GM12865 (cell line): ENCODE data around the gene RBP5.

Experiments
- DNase-seq: peaks from one replicate; pipeline ENCODE4 v3.0.0; 2010; ENCODE audit warnings: low read depth
- H3K4me3 ChIP-seq: 2 replicates; pipeline ENCODE4 v1.5.1; 2011; ENCODE audit warnings: mild to moderate bottlenecking, low read depth, low read length, control low read depth
- CTCF ChIP-seq: IDR thresholded peaks from 2 replicates; pipeline ENCODE4 v1.5.1; 2011; ENCODE audit warnings: low read length, control low read depth, low read depth, inconsistent platforms; ENCODE audit not compliant: insufficient read depth; ENCODE audit errors: missing control alignments

RBP5 gene

GRCh38 chr12:7103837-7104584, 24.7 kb downstream of the RBP5 start:
- DNase-seq, result no peak
- TF ChIP-seq CTCF, result no peak
- H3K4me3 ChIP-seq, result no peak overlapping the region

GRCh38 chr12:7102582-7102981, 26.1 kb downstream of the RBP5 start:
- no peak overlapping the region for H3K4me3 ChIP-seq
- no peak for TF ChIP-seq CTCF
- no peak for DNase-seq

- no peak for DNase-seq
- no peak for TF ChIP-seq CTCF
- no peak overlapping the region for H3K4me3 ChIP-seq
Measured at GRCh38 chr12:7101694-7102131, 27.0 kb downstream of the RBP5 start.

GRCh38 chr12:7101047-7101693, 27.5 kb downstream of the RBP5 start:
- no peak for TF ChIP-seq CTCF
- H3K4me3 ChIP-seq, result no peak overlapping the region
- no peak for DNase-seq

GRCh38 chr12:7100239-7100638, 28.4 kb downstream of the RBP5 start:
- no peak for TF ChIP-seq CTCF
- no peak overlapping the region for H3K4me3 ChIP-seq
- DNase-seq, result no peak

- TF ChIP-seq CTCF, result no peak
- no peak for DNase-seq
- H3K4me3 ChIP-seq, result no peak overlapping the region
Measured at GRCh38 chr12:7099290-7099996, 29.2 kb downstream of the RBP5 start.

GRCh38 chr12:7096979-7097378, 31.7 kb downstream of the RBP5 start:
- no peak for DNase-seq
- no peak overlapping the region for H3K4me3 ChIP-seq
- TF ChIP-seq CTCF, result no peak
